Breast epithelium (tissue), 4 donors: ENCODE measurements around the gene GLB1L2. TPM values are rescaled to one million over a fixed set of nuclear protein-coding genes. Genes with fewer than 3 reads are reported as not detected.
"Not testable (repeated sequence)": the region's sequence is repeated elsewhere in the genome, so short reads cannot be mapped to it uniquely, and the experiment has no call there.

Experiments
- DNase-seq, 2 donors: peaks; one replicate each; pipeline ENCODE4 v3.0.0-alpha.2; 2019; ENCODE audit warnings: low spot score in 2 of 2
- H3K27ac ChIP-seq, 2 donors: fragments of 200-600 bp; sonication (generic) in 1 of 2; one replicate each; pipeline ENCODE4 v1.5.1; 2016 to 2019; ENCODE audit warnings: mild to moderate bottlenecking in 1 of 2
- H3K27me3 ChIP-seq, 2 donors: fragments of 200-600 bp; sonication (generic) in 1 of 2; one replicate each; pipeline versions ENCODE4 v1.5.1 to v1.6.0; 2017 to 2019; ENCODE audit warnings: control low read depth in 1 of 2, mild to moderate bottlenecking in 1 of 2
- H3K36me3 ChIP-seq: fragments of 200-600 bp; one replicate; pipeline ENCODE4 v1.5.1; 2019
- H3K4me1 ChIP-seq, 2 donors: fragments of 200-600 bp; sonication (generic); one replicate each; pipeline ENCODE4 v1.5.1; 2016 to 2019; ENCODE audit warnings: control low read depth in 1 of 2
- H3K4me3 ChIP-seq, 3 donors: fragments of 200-600 bp; sonication (generic); 1 replicate in 2 of 3; 2 replicates in 1 of 3; pipeline ENCODE4 v1.5.1; 2016 to 2019; ENCODE audit warnings: mild to moderate bottlenecking in 3 of 3, moderate library complexity in 2 of 3
- H3K9me3 ChIP-seq, 2 donors: fragments of 200-600 bp; sonication (generic) in 1 of 2; one replicate each; pipeline ENCODE4 v1.5.1; 2016 to 2019; ENCODE audit warnings: control low read depth in 1 of 2
- POLR2A ChIP-seq: fragments of 450-650 bp; IDR thresholded peaks from one replicate; pipeline ENCODE4 v1.6.1; 2016; ENCODE audit warnings: antibody characterized with exemption, mild to moderate bottlenecking, moderate library complexity
- POLR2AphosphoS5 ChIP-seq, 3 donors: sonication (generic); formaldehyde crosslinking; IDR thresholded peaks; one replicate each; pipeline ENCODE4 v1.6.1; 2017; ENCODE audit warnings: antibody characterized with exemption in 3 of 3
- intact Hi-C: fragments of 100-400 bp; cut with DNase I; formaldehyde crosslinking; loops from one replicate; pipeline ENCODE4 v1.15.1; 2023; ENCODE audit warnings: low total_unique reads
- total RNA-seq, 3 donors: library from RNA; depleted of rRNA; stranded (reverse); fragments of >200 nt; gene quantifications; one replicate each; pipeline ENCODE4 v1.1.0, GENCODE V29; 2016
- TF ChIP-seq, protein P1 (sequence below), 3 donors: fragments of 450-650 bp; IDR thresholded peaks; one replicate each; pipeline ENCODE4 v1.5.1; 2016 to 2017; ENCODE audit warnings: antibody characterized with exemption in 3 of 3, mild to moderate bottlenecking in 3 of 3, moderate library complexity in 3 of 3

GLB1L2 gene
- total RNA-seq, 3 donors from 2014 or later, result 3.4 to 11.5 (median 6.6) TPM

DNA sequence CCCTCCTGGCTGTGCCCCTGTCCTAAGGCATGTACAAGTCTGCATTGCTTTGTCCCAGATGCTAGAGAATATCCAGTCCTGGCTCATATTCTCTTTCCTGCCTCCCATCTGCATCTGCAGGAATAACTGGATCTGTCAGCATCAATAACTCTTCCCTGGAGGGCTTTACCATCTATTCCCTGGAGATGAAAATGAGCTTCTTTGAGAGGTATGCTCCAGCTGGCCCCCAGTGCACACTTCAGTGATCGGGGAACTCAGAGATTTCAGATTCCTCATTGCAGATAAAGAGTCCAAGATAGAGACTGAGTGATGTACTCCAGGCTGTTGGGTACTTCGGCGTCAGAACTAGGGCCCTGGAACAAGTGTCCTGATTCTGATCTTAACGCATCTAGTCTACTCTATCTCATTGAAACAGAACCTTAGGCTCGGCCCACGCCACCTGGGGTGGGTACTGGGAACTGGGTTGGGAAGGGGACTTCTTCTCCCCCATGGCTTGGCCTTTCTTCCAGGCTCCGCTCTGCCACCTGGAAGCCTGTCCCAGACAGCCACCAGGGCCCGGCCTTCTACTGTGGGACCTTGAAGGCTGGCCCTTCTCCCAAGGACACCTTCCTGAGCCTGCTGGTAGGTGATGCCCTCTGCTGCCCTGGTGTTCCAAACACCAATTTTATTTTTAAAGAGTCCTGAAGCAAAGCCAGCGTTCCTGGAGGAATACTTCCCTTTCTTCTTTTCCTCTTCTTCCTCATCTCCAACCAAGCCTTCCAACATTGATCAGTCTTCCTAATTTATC lies 17.8 kb upstream of the GLB1L2 start:
- H3K9me3 ChIP-seq, result peaks cover 4 to 19% of the 10 kb centered on the region in 2 donors
- H3K27me3 ChIP-seq, result no peaks in the 10 kb centered on the region
- intact Hi-C loops, result no loop called here
- no peaks in the 10 kb centered on the region for H3K4me1 ChIP-seq
- no peak overlapping the region for H3K27ac ChIP-seq
- TF ChIP-seq POLR2AphosphoS5 (IDR thresholded peaks at IDR 0.05), result no peak
- TF ChIP-seq, protein P1, sequence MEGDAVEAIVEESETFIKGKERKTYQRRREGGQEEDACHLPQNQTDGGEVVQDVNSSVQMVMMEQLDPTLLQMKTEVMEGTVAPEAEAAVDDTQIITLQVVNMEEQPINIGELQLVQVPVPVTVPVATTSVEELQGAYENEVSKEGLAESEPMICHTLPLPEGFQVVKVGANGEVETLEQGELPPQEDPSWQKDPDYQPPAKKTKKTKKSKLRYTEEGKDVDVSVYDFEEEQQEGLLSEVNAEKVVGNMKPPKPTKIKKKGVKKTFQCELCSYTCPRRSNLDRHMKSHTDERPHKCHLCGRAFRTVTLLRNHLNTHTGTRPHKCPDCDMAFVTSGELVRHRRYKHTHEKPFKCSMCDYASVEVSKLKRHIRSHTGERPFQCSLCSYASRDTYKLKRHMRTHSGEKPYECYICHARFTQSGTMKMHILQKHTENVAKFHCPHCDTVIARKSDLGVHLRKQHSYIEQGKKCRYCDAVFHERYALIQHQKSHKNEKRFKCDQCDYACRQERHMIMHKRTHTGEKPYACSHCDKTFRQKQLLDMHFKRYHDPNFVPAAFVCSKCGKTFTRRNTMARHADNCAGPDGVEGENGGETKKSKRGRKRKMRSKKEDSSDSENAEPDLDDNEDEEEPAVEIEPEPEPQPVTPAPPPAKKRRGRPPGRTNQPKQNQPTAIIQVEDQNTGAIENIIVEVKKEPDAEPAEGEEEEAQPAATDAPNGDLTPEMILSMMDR (IDR thresholded peaks at IDR 0.05), result no peak
- no peak for TF ChIP-seq POLR2A
- H3K4me3 ChIP-seq, result no peak overlapping the region
- no peaks in the 10 kb centered on the region for H3K36me3 ChIP-seq
- DNase-seq, result no peak

DNA sequence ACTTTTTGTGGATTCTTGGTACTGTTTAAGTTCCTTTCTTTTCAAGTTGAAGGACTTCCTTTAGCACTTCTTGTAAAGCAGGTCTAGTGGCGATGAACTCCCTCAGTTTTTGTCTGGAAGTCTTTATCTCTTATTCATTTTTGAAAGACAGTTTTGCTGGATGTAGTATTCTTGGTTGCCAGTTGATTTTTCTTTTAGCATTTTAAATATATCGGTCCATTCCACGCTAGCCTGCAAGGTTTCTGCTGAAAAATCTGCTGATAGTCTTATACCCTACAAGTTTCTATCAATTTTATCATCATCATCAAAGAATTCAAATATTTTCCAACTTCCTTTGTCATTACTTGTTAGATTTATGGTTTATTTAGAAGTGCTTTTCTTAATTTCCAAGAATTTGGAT lies 14.7 kb upstream of the GLB1L2 start:
- peaks cover 4 to 23% of the 10 kb centered on the region in 2 donors for H3K9me3 ChIP-seq
- no peaks in the 10 kb centered on the region for H3K4me1 ChIP-seq
- no peaks in the 10 kb centered on the region for H3K36me3 ChIP-seq
- no peaks in the 10 kb centered on the region for H3K27me3 ChIP-seq
- intact Hi-C loops, result no loop called here
- TF ChIP-seq, protein P1 (IDR thresholded peaks at IDR 0.05), result no peak
- TF ChIP-seq POLR2A, result no peak
- no peak for TF ChIP-seq POLR2AphosphoS5 (IDR thresholded peaks at IDR 0.05)
- no peak for DNase-seq
- H3K27ac ChIP-seq, result no peak overlapping the region
- no peak overlapping the region for H3K4me3 ChIP-seq

DNA sequence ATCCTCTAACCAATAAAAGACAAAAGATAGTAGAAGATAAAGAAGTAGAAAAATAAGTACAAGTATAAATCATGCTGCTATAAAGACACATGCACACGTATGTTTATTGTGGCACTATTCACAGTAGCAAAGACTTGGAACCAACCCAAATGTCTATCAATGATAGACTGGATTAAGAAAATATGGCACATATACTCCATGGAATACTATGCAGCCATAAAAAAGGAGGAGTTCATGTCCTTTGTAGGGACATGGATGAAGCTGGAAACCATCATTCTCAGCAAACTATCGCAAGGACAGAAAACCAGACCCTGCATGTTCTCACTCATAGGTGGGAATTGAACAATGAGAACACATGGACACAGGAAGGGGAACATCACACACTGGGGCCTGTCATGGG lies 10.4 kb upstream of the GLB1L2 start:
- H3K27ac ChIP-seq, H3K4me1 ChIP-seq, H3K27me3 ChIP-seq, H3K4me3 ChIP-seq, DNase-seq, intact Hi-C loops, H3K36me3 ChIP-seq: not testable (repeated sequence)
- H3K9me3 ChIP-seq, result peaks cover 4 to 20% of the 10 kb centered on the region in 2 donors

DNA sequence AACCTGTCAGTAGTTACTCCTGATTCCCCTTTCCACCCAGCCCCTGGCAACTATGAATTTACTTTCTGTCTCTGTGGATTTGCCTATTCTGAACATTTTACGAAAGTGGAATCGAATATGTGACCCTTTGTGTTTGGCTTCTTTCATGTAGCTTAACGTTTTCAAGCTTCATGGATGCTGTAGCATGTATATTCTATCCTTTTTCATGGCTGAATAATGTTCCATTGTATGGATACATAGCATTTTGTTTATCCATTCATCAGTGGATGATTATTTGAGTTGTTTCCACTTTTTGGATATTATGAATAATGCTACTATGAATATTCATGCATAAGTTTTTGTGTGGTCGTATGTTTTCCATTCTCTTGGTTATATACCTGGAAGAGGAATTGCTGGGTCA lies 9.2 kb upstream of the GLB1L2 start:
- intact Hi-C loops, result no loop called here
- no peak overlapping the region for H3K4me3 ChIP-seq
- H3K9me3 ChIP-seq, result peaks cover 0 to 8% of the 10 kb centered on the region in 2 donors
- TF ChIP-seq POLR2AphosphoS5 (IDR thresholded peaks at IDR 0.05) (no peak), POLR2A (no peak)
- TF ChIP-seq, protein P1 (IDR thresholded peaks at IDR 0.05), result no peak
- no peak for DNase-seq
- H3K36me3 ChIP-seq, result no peaks in the 10 kb centered on the region
- H3K27me3 ChIP-seq, result no peaks in the 10 kb centered on the region
- no peaks in the 10 kb centered on the region for H3K4me1 ChIP-seq
- H3K27ac ChIP-seq, result no peak overlapping the region

DNA sequence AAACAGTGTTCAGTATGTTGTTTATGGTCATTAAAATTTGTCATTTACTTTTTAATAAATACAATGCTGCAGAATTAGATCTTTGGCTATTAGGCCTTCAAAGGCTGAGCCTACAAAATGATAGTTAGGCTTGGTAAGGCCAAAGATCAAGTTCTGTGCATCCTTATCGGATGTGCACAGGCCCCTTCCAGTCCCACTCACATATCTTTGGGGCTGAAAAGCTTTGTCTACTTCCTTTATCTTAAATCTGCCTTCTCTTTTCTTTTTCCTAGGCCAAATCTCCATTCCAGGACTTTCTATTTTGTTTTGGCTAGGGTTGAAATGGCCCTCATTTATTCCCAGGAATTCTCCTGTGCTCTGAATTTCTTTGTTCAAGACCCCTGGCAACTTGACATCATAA lies 3.4 kb upstream of the GLB1L2 start:
- no peak for DNase-seq
- no peaks in the 10 kb centered on the region for H3K9me3 ChIP-seq
- no peak for TF ChIP-seq POLR2A
- no peak for TF ChIP-seq POLR2AphosphoS5 (IDR thresholded peaks at IDR 0.05)
- TF ChIP-seq, protein P1 (IDR thresholded peaks at IDR 0.05), result no peak
- H3K4me1 ChIP-seq, result no peaks in the 10 kb centered on the region
- H3K27me3 ChIP-seq, result no peaks in the 10 kb centered on the region
- H3K36me3 ChIP-seq, result no peaks in the 10 kb centered on the region
- H3K4me3 ChIP-seq, result no peak overlapping the region
- H3K27ac ChIP-seq, result no peak overlapping the region
- intact Hi-C loops, result no loop called here
